GM18909 (cell line): Measurements from ENCODE around the gene CACHD1.

Source experiments
- ATAC-seq: cut with Tn5 transposase; IDR thresholded peaks from one replicate; pipeline ENCODE4 v1.9.1; 2021; ENCODE audit warnings: mild to moderate bottlenecking; ENCODE audit not compliant: unreplicated experiment, poor library complexity

Gene CACHD1

DNA sequence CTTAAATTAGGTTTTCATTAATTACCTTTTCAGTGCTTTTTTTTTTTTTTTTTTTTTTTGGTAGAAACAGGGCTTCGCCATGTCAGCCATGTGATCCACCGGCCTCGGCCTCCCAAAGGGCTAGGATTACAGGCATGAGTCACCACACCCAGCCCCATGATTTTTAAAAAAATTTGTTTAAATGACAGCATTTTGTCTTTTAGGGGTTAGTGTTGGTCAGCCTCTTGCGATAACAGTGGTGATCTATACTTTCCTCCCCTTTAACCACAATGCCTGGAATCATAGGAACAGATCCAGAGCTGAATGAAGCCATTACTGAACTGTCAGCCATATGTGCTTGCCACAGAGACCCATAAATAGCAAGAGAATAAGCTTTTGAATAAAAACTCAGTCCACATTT lies 73.9 kb downstream of the CACHD1 start:
- no peak for ATAC-seq

DNA sequence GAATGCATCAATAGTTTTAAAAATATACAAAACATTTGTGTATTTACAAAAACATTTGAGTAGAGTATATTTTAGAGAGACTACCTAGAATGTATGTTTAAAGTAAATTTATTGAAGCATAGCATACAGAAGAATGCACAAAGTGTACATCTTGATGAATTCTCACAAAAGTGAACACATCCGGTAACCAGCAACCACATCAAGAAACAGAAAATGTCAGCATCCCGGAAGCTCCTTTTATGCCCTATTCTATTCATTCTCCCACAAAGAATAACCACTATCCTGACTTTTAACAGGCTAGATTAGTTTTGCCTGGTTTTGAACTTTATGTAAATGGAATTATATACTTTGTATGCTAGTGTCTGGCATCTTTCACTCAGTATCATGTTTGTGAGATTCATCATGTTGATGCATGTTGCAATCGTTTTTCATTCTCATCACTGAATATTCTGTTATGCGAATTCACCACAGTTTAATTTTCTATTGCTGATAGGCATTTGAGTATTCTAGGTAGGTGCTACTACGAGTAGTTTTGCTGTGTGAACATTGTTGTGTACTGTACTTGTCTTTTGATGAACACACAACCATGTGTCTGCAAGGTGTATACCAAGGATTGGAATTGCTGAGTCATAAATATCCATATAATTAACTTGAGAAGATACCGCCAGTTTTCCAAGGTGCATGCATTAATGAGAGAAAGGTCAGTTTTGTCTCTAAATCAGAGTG lies 75.4 kb downstream of the CACHD1 start:
- no peak for ATAC-seq

DNA sequence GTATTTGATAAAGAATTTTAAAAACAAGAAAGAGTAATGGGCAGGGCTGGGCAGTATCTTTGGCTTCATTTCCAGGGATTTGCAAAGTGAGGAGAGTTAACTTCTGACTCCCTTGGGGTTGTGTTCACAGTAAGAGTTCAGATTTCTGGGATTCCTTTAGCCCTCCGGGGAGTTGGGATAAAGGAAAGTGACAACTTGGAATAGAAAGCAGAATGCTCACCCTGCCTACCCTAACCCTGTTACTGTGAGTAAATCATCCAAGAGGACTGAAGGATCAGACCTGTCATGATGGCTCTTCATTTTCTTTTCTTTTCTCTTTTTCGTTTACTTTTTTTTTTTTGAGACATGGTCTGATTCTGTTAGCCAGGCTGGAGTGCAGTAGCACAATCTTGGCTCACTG lies 76.1 kb downstream of the CACHD1 start:
- ATAC-seq: no peak

DNA sequence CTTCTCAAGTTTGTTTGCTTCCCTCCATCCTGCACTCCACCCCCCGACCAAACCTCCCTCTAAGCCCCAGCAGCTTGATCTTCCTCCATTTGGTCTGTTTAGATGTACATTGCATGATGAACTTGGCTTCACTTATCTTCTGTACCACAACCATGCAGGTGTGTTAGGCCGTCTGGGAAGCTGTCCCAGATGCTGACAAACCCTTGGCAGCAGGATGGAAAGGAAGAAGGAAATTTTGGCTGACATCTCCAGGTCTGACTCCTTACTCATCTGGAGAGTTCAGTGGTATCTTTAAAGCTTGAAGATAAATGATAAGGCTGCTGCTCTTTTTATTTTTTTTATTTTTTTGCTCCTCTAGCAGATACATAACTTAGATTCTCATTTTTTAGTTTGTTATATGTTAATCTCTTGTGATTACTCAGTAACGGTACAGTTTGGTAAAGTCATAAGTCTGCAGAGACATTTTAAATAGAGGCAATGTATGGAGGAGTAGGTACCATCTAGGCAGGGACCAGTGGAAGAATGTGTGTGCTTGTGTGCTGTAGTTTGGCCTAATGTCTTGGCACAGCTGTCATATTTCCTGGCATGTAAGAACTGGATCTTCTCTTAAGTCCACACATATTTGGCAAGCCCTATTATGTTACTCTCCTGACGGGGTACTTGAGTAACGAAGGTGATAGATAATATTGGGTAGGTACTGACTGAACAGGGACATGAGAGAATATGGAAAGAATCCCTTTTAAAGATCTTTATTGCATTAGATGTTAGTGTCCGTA lies 79.7 kb downstream of the CACHD1 start:
- no peak for ATAC-seq

DNA sequence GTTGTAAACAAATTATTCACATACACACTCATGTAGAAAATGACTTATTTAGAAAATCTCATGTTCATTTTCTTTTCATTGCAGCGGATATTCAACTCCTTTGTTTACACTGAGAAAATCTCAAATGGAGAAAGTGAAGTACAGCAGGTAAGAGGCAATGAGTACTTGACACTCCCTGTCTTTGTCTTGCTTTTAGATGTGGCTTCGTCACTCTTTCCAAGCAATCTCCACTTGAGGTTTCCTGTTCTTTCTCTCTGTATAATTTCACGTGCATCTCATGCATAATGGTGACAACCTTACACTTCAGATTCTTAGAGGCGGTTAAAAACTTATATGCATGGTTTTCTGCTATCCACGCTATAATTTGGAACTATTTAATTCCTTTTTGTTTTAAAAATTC lies 80.6 kb downstream of the CACHD1 start:
- ATAC-seq: no peak

DNA sequence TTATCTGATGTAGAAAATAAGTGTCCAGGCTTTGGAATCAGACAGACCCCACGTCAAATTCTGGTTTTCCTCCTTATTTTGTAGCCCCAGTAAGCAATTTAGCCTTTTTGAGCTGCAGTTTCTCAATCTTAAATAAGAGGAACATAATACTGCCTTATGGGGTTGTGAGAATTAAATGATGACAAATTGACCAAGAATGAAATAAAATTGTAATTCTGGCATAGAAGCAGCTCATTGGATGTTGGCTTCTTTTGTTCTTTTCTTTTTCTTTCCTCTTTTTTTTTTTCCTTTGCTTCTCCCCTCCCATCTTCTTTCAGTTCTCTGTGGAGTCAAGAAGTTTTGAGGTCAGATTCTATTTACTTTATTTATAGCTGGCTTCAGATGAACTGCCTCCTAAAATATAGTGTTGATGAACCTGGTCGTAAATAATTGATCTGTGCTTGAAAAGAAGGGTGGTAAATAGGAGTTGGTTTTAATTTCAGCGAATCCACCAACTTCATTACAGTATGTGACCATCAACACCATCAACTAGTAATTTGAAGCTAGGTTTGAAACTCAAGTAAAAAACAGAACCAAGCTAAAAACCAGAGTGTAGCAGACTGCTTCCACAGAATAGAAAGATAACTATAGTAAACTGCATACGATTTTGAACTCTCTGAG lies 81.1 kb downstream of the CACHD1 start:
- no peak for ATAC-seq

DNA sequence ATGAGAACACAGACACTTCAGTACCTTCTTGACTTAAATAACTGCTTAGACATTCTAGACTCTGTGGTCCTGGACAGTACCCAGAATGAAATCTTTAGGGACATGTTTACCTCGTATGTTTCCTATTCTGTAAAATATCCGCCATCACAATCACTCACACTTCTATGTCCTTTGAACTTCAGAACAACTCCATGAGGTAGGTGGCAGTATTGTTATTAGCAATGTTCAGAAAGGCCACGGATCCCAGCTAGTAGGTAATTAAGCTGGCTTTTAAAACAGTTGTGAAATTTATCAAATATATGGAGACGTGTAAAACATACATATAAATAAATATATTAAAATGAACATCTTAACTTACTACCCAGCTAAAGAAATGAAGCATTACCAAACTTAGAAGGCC lies 83.4 kb downstream of the CACHD1 start:
- ATAC-seq: no peak

DNA sequence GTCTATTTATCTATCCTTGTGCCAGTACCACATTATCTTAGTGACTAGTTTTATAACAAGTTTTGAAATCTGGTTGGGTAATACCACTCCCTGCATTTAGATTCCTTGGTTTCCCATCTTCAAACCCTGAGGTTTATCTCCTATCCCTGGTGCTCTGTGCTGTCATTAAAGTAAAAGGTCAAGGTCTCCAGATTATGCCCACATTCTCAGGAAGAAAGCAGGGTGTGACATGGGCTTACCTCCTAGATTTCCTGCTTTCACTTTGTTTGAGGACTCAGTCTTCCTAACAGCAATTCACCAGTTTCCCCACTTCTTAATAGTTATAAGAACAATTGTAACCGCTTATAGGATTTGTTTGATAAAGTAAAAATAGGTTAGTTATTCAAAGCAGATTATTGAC lies 86.0 kb downstream of the CACHD1 start:
- ATAC-seq: no peak

DNA sequence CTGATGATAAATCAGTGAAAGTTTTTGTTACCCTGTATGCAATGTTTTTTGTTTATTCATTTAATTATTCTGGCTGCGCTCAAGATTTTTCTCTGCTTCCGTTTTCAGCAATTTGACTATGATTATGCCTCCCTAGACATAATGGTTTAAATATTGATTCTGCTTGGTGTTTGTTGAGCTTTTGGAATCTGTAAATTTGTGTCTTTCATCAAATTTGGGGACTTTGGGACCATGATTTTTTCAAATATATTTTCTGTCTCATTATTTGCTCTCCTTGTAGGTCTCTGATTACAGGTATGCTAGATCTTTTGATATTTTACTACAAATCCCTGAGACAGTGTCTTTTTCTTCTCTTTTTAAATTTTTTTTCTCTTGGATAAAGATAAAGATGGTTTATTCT lies 92.1 kb downstream of the CACHD1 start:
- ATAC-seq: no peak

DNA sequence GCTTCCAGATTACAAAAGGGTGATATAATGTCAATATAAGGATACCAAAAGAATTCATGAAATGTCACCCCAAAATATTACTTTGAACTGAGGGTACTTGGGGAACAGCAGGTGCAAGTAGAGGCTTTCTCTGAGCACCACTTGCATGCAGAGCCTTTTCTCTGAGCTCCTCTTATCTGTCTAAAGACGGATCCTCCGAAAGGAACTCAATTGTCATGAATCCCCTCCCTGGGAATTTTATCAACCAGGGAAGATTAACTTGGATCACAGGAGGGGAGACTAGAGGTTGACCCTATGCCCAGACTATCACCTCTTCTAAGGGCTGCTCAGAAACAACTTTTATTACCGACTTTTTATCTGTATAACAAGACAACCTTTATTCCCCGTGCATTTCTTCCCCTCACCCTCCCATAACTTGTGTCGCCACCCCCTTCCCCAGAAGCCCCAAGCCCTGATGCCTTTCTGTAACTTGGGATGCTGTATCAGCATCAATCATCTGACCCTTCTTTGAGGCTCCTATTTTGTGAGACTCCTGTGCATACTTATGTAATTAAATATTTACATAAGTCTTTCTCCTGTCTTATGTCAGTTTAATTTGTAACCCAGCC lies 94.1 kb downstream of the CACHD1 start:
- no peak for ATAC-seq

DNA sequence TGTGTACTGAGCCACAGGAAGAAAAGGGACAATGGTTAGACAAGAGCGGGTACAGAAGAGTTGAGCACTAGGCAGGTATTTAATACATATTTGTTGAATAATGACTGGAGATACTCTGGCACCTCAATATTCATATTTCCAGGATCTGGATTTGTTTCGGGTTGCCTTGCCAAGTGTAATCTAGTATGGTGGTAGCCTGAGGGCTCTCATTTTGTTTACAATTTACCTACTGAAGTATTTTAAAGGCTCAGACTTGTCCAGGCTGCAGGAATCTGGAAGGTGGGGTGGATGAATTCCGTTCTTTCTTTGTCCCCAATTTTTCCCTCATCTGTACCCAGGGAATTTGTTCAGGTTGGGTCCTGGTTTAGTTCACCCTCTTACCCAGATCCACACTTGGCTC lies 95.0 kb downstream of the CACHD1 start:
- no peak for ATAC-seq

DNA sequence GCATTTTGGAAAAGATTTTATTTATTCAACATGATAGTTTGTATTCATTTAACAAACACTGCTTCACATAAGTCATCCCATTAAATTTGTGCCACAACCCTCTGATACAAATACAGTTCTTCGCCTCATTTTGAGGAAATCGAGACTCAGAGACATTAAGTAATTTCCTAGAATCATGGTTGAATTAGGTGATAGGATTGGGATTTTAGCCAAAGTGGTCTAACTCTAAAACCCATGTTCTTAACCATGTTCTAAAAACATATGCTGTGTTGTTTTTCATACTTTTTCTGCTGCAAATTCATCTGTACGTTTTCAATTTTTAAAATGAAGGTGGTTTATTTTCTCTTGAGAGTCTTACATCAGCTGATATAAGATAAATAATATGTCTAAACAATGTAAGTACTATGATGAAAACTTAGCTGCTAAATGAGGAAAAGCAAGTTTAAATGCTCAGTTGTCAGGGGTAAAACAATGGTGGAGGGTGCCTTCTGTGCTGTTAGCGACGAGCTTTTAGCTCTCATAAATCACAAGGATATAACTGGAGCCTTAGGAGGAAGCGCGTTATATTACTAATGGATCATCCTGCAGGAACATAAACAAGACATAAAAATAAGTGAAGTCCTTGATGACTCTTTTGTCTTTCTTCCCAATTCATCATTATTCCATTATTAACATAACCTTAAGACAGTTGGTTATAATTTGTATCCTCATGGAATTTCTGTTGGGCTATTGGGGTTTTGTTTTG lies 97.7 kb downstream of the CACHD1 start:
- no peak for ATAC-seq

DNA sequence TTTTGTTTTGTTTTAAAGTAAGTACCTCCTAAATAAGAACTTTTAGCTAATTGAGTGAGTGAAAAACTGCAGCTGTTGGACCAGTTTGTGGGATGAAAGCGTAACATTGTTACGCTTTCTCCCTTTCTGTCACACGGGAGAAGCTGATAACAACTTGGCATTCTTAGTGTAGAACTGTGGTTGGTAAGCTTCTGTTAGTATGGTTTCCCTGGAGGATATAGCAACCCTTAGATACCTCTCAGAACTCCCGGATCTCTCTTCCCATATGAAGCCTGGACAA lies 98.2 kb downstream of the CACHD1 start:
- no peak for ATAC-seq

DNA sequence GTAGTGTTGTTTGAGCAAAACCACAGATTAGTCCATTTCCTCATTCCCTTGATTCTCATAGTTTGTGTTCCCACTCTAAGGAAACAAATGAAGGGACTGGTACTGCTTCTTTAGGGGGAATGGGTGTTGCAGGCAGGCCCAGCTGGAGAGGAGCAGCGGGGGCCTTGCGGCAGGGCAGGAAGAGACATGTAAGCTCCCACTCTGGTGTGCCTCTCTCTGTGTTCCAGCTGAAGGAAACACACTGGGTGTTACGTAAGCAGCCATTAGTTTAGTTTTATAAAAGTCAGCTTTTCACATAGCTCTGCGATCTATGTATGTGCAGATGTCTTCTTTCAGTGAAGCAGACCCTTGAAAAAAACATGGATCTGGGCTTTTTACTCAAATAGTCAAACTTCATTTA lies 99.5 kb downstream of the CACHD1 start:
- ATAC-seq: no peak

DNA sequence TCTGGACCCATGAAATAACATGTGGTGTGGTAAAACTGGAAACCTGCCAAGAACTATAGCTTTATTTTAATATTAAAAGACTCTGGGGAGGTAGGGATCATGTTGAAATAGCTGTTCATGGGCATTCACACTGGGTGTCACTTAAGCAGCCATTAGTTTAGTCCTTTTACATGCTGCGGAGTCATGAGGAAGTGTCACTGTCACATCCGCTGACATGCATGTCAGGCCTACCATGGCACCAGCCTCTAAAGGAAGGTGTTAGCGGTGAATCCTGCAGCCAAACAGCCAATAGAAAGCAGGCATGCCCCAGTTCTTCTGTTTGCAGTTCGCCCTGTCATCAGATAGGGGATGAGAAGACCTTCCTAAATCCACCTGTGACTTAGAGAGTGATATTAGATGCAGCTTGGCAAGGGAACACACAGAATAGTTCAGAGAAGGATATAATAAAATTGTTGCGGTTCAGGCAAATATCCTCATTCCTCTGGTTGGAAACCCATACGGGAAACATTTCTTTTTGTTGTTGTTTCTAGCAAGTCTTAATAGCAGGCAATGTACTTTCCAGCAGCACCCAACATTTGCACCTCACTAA lies 100.4 kb downstream of the CACHD1 start:
- no peak for ATAC-seq

DNA sequence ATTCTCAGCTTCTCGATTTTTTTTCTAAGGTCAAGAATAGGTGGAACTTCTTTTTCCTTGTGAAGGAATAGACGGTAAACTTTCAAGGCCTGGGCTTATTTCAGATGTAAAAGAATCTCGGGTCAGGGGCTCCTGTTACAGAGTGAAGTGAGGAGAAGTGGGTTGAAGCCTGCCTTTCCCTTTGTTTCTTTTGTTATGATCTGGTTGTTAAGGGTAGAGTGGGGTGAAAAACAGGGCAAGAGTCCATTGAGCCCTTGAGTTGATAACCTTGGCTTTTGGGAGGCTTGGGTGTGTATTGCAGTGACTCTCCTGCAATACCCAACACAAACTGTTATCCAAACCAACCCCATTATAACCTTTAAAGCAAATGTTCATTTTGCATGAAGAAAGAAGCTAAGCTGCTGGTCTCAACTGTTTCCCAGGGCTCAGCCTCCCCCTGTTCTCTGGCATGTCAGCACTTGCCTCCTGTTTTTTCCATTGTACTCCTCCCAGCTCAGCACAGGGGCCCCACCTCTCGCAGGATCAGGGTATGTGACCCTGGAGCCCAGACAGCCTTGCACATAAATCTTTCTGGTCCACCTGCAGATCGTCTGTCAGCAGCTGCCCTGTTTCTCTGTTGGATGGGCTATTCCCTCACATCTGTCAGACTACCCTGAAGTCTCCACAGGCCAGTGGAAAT lies 102.4 kb downstream of the CACHD1 start:
- no peak for ATAC-seq

DNA sequence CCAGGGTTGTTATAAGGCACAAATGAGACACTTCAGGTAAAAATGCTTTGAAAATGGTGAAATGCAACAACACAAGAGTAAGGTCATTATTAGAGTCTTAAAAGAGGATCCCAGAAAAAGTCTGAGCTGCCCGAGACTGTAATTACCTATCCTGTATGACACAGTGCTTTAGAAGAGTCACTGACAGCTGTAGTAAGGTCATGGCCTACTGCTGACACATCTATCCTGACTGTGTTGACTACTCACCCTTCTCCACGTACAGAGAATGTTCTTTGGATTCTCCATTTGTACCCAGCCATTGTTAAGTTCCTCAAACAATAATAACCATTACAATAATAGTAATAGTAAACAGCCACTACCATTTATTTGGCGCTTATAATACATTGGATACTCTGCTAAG lies 104.4 kb downstream of the CACHD1 start:
- no peak for ATAC-seq

DNA sequence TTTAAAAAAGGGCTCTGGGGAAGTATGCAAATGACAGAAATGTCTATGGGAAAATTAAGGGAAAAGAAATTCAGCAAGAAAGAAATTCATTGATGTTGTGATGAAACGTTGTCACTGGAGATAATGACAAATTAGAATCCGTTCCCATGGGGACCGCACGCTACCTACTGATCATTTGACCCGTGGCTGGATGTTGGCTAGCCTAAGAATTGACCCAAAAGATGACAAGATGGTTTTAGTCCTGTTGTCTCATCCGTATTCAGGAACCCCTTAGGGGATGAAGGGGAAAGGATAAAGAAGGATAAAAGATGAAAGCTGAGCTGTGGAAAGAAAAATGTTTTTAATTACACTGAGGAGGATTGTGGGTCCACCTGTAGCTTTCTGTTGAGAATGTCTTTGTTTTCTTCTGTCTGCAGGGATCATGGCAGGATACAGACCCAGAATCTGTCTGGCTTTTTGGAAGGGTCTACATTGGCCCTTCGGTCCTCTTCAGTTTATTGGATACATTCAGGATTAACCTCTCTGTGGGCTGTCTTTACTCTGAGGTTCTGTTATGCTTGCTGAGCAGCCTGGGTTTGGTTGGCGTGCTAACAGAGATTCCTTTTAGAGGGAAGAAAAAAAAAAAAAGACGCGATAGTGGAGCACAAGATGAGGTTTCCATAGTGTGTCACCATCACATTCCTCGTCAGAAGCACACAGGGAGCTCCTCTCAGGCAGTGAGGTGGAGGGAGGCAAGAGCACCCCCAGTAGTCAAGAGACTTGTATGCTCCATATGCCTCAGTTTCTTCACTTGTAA lies 106.2 kb downstream of the CACHD1 start:
- ATAC-seq: no peak
